NCI-H187 treated with DMSO at 0.1 percent for 48 hours (cell line): ENCODE data around the gene LRRC75B.
"Not testable (repeated sequence)": the region's sequence is repeated elsewhere in the genome, so short reads cannot be mapped to it uniquely, and the experiment has no call there.

ENCODE experiments used
- DNase-seq: peaks from one replicate; lab custom pipeline; 2025; lab: John Stamatoyannopoulos, UW

LRRC75B gene, protein sequence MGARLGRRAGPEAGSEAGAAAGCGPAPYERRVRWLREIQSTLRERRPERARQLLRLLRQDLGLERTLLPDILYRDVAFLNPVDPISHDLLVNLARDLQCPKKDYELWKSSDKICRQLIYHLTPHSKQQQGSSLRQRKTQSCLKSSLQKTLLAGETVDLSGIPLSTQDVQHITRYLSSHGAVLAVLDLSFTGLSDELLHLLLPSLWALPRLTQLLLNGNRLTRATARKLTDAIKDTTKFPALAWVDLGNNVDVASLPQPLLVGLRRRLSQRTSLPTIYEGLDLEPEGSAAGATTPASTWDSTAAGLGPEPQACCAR

DNA sequence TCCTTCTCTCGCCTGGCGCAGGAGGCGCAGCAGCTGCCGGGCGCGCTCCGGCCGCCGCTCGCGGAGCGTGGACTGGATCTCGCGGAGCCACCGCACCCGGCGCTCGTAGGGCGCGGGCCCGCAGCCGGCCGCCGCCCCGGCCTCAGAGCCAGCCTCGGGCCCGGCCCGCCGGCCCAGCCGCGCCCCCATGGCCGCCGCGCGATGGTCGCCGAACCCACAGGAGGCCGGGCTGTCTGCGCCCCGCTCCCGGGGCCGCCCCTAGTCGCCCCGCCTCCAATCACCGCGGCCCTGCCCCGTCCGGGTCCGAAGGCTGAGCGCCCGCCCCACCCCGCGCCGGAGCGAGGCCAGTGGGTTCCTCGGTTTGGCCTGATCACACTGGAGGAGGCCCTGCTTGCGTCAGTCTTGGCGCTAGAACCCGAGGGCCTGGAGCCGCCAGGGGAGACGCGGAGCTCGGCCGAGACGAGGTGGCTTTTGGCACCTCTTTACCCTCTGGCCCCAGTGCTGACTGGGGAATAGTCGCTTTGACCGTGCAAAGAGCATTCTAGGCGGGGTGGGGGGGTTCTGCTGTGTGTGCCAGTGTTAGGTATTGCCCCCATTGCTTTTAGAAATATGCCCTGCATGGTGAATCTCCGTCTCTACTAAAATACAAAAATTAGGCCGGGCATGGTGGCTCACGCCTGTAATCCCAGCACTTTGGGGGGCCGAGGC lies at the start of gene LRRC75B:
TSS of gene LRRC75B (minus strand) at position 223 of the 708 bp plus-strand sequence. CDS start at position 189, 34 bp downstream.
- DNase-seq: no peak

DNA sequence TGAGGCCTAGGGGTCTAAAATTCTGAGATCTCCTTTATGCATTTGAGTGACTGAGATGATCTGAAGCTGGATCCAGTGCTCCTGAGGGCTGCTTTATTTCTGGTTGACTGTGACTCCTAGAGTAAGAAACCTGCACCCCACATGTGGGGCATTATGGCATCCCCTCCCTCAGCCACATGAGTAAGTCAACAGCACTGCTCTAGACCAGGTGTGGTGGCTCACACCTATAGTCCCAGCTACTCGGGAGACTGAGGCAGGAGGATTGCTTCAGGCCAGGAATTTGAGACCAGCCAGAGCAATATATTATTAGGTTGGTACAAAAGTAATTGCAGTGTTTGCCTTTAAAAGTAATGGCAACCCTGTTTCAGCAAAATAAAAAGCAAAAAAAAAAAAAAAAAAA lies 49.4 kb upstream of the LRRC75B start:
- not testable (repeated sequence) for DNase-seq

DNA sequence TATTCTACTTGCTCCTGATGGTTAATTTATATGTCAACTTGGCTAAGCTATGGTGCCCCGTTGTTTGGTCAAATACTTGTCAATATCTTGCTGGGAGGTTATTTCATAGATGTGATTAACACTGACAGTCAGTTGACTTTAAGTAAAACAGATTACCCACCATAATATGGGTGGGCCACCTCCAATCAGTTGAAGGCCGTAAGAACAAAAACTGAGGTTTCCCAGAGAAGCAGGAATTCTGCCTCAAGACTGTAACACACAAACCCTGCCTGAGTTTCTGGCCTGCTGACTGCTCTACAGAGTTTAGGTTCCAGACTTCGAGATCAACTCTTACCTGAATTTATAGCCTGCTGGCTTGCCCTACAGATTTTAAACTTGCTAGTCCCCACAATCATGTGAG lies 43.6 kb upstream of the LRRC75B start:
- DNase-seq: not testable (repeated sequence)

DNA sequence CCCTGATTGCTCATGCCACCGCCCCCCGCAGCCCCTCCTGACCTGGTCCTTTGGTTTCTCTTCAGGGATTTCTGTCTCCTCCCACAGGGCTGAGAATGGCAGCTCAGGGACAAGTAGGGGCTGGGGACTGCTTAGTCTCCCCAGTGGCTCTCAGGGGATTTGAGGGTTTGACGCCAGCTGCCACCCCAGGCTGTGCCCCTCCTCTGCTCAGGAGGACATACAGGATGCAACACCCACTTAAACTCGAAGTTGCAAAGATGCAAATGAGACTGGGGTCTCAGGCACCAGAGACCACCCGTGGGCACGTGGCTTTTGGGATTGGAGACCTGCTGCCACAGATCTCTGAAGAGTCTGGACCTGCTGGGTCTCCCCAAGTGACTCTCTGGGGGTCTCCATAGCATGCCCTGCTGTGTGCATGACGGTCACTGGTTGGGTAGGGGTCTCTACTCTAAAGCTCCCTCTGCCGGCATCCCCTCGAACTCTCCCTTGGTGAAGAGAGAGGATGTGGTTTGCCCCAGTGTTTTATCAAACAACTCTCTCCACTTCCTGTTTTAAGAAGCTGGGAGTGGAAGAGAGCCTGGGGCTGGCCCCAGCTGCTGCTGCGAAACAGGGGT lies 42.0 kb upstream of the LRRC75B start:
- not testable (repeated sequence) for DNase-seq

DNA sequence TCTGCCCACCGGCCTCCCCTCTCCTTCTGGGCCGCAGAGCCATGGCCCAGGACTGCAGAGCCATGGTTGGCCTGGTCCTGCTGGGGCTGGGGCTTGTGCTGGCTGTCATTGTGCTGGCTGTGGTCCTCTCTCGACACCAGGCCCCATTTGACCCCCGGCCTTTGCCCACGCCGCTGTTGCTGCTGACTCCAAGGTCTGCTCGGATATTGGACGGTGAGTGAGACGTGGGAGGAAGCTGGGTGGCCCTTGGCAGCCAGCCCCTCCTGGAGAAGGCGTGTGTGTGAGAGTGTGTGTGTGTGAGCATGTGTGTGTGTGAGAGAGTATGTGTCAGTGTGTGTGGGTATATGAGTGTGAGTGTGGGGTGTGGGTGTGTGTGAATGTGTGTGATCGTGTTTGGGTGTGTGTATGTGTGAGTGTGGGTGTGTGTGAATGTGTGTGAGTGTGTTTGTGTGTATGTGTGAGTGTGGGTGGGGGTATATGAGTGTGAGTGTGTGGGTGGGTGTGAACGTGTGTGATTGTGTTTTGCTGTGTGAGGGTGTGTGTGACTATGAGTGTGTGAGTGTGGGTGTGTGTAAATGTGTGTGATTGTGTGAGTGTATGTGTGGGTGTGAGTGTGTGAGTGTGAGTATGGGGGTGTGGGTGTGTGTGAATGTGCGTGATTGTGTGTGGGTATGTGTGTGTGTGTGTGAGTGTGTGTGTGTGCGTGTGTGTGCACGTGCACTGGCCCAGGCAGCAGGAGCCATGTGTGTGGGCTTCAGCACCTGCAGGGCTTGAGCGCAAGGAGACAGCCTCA lies 40.6 kb upstream of the LRRC75B start:
- DNase-seq: not testable (repeated sequence)

DNA sequence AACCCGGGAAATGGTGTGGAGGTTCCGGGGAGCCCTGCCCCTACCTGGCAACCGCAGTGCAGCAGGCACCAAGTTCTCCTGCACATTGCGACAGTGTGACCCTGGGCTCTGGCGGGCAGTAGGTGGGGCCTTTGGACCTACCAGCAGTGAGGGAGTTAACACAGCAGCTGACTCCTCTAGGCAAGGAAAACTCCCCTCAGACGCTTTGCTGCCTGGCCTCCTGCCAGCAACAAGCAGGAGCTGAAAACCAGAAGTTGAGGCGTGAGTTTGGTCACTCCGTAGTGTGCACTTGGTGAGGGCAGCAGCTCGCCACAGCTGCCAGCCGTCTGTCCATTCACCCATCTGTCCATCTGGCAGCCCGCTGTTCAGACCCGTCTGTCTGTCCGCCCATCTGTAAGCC lies 39.8 kb upstream of the LRRC75B start:
- DNase-seq: not testable (repeated sequence)

DNA sequence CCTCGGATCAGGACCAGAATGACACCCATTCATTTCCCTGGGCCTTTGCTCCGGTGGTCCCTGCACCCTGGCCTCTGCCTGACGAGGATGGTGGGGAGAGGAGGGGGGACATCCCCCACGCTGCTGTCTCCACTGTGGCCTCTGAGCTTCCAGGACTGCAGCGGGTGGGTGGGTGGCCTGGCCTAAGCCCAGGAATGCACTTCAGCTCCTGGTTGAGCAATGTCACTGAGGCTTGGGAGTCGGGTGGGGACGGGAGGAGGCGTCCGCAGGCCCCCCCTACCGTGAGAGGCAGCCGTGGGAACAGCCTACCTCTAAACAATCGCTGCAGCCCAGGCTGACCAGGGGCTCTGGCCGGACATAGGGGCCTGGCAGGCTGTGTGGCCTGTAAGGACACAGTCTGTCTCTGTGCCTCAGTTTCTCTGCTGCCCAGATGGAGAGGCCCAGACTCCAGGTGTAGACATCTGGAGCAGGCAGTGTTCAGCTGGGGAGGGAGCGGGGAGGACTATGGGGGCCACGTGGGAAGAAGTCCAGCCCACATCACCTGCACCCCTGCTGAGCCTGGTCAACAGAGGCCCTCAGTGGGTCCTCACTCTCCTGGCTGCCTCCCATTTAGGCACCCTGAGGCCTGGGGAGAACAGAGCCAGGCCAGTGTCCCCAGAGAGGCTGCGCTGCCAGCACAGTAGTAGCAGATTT lies 38.7 kb upstream of the LRRC75B start:
- DNase-seq: not testable (repeated sequence)

DNA sequence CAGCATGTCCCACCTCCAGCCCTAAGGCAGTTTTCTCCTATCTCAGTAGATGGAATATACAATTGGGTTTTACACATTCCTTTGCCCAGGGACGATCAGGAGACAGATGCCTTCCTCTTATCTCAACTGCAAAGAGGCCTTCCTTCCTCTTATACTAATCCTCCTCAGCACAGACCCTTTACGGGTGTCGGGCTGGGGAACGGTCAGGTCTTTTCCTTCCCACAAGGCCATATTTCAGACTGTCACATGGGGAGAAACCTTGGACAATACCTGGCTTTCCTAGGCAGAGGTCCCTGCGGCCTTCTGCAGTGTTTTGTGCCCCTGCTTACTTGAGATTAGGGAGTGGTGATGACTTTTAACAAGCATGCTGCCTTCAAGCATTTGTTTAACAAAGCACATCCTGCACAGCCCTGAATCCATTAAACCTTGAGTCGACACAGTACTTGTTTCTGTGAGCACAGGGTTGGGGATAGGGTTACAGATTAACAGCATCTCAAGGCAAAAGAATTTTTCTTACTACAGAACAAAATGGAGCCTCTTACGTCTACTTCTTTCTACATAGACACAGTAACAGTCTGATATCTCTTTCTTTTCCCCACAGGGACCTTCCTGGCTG lies 38.0 kb upstream of the LRRC75B start:
- not testable (repeated sequence) for DNase-seq

DNA sequence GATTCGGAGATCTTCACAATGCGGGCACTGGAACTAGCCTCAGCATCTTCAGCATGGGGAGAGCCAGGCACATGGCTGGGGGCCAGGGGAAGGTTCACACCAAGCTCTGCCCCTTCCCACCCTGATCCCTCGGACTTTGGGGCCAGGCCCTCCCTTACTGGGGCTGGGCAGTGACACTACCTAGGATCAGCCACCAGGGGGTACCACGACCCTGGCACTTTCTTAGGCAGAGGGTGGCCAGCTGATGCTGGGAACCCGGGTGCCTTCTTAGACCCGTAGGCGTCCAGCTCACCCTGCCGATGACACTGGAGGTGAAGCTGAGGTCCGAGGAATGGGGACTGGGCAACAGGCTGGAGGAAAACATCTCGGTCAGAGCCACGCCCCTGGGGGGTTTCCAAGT lies 36.2 kb upstream of the LRRC75B start:
- not testable (repeated sequence) for DNase-seq

DNA sequence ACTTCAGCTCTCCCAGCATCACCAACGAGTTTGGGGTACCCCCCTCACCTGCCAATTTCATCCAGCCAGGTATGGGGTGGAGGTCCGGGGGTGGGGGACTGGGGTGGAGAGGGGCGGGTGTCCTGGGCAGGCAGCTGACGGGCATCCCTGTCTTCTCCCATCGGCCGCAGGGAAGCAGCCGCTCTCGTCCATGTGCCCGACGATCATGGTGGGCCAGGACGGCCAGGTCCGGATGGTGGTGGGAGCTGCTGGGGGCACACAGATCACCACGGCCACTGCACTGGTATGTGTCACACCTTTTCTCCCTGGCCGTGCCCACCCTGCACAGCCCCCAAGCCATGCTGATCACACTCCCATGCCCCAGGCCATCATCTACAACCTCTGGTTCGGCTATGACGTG lies 35.0 kb upstream of the LRRC75B start:
- not testable (repeated sequence) for DNase-seq

DNA sequence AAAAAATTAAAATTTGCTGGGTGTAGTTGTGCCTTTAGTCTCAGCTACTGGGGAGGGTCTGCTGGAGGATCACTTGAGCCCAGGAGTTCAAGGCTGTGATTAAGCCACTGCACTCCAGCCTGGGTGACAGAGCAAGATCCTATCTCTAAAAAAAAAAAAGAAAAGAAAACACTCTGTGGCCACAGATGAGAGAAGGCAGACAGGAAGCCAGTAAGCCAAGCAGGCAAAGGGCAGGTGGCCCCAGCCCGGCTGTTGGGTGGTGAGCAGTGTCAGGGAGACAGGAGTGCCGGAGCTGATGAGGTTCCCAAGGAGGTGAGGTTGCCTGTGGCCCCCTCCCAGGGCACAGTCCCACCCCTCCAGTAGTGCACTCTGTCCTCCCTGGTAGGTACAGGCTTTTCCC lies 29.7 kb upstream of the LRRC75B start:
- not testable (repeated sequence) for DNase-seq

DNA sequence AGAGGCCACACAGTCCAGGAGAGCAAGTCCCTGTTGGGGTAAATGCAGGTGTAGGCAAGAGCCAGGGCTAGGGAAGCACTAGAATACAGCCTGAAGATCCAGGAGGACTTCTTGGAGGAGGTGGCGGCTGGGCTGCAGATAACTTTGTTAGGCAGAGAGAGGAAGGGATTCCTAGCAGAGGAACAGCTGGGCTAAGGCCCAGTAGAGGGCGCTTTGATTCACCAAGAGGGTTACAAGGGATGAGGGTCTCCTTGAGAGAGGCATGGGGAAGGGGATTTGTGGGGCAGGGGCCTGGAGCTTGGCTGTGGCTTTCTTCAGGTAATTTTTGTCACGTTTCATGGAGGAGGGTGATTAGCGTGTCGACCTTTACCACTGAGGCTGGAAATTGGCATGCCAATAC lies 28.4 kb upstream of the LRRC75B start:
- DNase-seq: not testable (repeated sequence)

DNA sequence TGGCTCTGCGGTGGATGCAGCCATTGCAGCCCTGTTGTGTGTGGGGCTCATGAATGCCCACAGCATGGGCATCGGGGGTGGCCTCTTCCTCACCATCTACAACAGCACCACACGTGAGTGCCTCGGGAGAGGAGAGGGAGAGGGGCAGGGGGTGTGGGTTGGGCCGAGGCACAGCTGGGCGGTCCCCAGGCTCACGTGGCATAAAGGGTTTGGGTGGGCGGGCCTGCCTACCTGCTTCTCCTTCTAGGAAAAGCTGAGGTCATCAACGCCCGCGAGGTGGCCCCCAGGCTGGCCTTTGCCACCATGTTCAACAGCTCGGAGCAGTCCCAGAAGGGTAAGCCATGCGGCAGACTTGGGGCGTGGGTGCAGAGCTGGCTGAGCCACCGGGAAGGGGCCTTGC lies 21.9 kb upstream of the LRRC75B start:
- DNase-seq: not testable (repeated sequence)

DNA sequence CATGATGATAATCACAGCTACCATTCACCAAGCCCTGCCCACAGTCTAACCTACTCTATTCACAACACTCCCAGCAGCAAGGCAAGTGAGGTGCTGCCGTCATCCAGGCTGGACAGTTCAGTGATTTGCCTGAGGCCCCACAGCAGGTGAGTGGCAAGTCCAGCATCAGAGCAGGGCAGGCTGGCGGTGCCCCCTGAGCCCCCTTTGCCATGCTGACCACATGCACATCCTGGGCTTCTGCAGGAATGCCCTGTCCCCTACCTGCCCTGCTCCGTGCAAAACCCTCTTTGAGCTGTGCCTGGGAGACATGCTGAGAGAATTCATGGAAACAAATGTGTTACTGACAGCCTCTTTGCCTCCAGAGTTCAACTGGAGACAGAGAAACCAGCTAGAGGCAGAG lies 17.0 kb upstream of the LRRC75B start:
- not testable (repeated sequence) for DNase-seq

DNA sequence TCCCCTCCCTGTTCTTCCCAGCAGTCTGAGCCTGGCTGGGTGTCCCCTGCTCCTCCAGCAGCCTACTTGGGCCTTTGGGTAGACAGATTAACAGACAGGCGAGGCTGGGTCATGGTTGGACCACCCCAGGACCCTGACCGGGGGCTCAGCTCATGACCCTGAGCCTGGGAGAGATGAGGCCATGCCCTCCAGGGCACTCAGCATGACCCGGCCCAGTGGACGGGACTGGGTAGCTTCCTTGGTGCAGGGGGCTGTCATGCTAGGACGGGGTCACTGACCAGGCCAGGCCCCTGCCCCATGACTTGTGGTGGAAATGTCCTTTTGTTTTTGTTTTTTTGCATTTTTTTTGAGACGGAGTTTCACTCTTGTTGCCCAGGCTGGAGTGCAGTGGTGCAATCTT lies 15.5 kb upstream of the LRRC75B start:
- not testable (repeated sequence) for DNase-seq

DNA sequence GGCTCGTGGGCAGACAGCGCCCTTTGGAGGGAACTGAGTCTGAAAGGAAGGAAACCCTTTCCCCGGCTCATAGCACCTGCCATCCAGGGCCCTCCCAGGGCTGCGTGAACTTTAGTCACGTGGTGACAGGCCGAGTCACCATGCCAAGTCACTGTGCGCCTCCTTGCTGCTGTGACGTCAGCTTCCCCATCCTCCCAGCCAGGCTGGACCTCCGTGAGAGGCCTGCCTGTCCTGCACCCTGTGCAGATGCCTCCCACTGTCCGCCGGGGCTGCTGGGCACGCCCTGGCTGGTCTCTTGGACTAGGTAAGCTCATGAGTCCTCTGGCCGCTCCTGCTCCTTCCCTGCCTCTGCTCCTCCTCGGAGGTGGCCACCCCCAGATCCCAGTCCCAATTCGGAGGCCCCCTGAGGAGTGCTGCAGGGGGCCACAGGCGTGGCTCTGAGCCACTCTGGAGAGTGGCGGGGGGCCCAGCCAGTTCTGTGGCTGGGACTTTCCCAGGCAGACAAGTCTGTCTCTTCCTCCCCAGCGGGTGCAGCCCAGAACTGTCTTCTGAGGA lies 14.6 kb upstream of the LRRC75B start:
- not testable (repeated sequence) for DNase-seq

DNA sequence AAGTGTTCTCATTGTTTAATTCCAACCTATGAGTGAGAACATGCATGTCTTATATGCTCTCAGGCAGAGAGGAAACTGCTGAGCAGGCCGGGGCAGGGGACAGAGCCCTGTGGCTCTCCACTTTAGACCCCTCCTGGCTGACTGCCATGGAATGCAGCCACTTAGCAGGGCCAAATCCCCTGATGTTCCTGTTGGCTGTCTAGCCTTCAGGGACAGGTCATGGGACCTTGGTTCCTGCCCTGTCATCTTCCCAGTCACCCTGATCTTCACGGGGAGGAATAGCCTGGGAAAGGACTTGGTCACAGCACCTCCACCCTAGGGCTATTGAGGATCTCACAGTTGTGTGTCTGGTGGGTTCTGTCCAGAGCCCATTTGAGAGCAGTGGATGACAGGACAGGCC lies 13.5 kb upstream of the LRRC75B start:
- DNase-seq: not testable (repeated sequence)

DNA sequence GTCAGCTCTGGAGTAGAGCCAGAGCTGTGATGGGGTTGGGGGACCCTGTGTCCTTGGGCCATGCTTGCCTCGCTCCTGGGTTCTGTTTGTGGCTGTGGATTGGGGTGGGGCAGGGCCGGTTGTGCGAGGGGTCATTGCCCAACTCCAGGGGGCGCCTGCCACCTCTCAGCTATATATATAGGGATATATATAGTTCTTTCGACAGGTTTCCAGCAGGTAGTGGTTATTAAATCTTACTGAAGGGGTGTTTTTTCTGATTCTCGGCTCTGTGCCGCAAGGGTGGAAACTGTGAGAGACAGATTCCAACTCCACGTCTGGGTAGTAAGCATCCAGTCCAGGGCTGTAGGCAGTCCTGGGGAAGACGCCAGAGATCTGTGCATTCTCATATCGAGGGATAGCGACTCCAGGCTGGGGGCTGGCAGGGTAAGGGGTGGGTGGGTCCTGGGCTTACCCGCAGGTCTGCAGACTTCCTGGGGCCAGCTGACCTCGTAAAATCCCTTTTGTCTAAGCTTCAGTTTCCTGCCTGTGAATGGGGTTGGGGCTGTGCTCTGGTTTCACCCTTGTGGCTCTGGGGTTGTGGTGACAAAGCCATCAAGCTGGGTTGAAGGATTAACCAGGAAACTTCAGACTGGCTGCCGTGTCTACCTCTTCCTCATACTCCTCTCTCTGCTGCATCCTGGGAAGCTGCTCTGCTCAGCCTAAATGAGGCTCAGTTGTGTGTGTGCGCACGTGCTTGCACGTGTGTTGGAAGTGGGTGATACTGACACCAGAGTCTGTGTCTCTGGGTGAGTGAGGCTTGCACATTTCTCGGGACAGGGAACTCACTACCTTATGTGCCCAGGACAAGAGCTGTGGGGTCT lies 11.1 kb upstream of the LRRC75B start:
- not testable (repeated sequence) for DNase-seq

DNA sequence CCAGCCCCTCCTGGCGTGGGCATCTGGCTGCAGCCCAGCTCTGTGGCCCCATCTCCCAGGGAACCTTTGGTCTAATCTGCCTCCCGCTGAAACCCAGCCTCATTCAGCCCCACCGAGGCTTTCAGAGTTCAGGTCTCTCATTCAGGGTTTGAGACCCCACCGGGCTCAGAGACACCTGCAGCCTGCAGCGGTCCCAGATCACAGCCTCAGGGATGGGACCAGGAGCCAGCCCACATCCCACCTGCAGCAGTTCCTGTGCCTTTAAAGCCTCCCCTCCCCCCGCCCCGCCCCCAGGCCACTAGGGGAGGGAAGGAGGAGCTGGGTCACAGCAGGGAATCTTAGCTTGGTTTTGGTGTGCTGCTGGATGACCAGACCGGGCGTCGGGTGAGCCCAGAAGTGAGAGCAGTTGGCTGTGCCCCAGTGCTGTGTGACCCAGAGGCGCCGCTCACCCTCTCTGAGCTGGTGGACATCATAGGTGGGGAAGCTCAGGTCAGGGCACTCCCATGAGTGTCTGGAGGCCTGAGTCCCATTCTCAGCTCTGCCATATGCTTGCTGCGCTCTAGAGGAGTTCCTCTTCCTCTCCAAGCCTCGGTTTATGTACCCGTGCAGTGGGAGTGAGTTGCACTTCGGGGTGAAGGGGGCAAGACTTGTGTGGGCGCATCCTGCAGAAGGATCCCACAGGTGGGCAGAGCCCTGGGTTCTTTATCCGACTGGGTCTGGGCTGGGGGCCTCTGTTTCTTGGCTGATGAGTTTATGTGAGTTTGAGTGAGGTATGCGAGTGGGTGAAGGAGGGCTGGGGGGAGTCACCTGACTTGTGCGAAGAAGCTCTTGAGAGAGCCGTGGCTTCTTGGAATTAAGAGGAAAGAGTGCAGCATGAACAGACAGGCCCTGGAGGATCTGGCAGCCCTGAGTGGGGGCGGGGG lies 10.2 kb upstream of the LRRC75B start, which contains the start of gene GGT1:
TSS of gene GGT1 (plus strand) at position 347 of the 923 bp plus-strand sequence. CDS start 7,889 bp downstream, outside the sequence.
- not testable (repeated sequence) for DNase-seq
